Thoracic aorta (tissue), 2 donors: ENCODE data around the gene UBE2F. TPM values are rescaled to one million over a fixed set of nuclear protein-coding genes. Genes with fewer than 3 reads are reported as not detected.
A peak's percentile ranks its signal among the peaks of the same experiment; 100 is the strongest.

Experiments used
- ATAC-seq: fragments of 150-250 bp; one replicate; pipeline ENCODE4 v1.8.0; 2017; ENCODE audit warnings: low read depth; ENCODE audit not compliant: insufficient number of reproducible peaks, low FRiP score
- DNase-seq: peaks from one replicate; pipeline ENCODE4 v3.0.0-alpha.2; 2020; ENCODE audit warnings: low spot score
- H3K27ac ChIP-seq, 2 donors: fragments of 200-600 bp; sonication (generic); 1 replicate in 1 of 2; 2 replicates in 1 of 2; pipeline ENCODE4 v1.5.1; 2016; ENCODE audit warnings: mild to moderate bottlenecking in 2 of 2, moderate library complexity in 2 of 2
- H3K27me3 ChIP-seq: fragments of 200-600 bp; sonication (generic); replicated peaks from 2 replicates; pipeline ENCODE4 v1.6.0; 2016; ENCODE audit warnings: mild to moderate bottlenecking; ENCODE audit not compliant: insufficient read depth
- H3K36me3 ChIP-seq: fragments of 200-600 bp; sonication (generic); one replicate; pipeline ENCODE4 v1.5.1; 2016
- H3K4me1 ChIP-seq, 2 donors: fragments of 200-600 bp; sonication (generic); 1 replicate in 1 of 2; 2 replicates in 1 of 2; pipeline versions ENCODE4 v1.5.1 to v1.6.0; 2016; ENCODE audit warnings: low read depth in 2 of 2, mild to moderate bottlenecking in 1 of 2; ENCODE audit not compliant: control insufficient read depth in 1 of 2
- H3K4me3 ChIP-seq: fragments of 200-600 bp; sonication (generic); 2 replicates; pipeline ENCODE4 v1.5.1; 2016; ENCODE audit warnings: mild to moderate bottlenecking
- H3K9me3 ChIP-seq: fragments of 200-600 bp; sonication (generic); 2 replicates; pipeline ENCODE4 v1.5.1; 2016
- total RNA-seq, 2 donors: library from RNA; depleted of rRNA; stranded (reverse); fragments of >200 nt; gene quantifications; one replicate each; pipeline versions ENCODE4 v1.1.0 to v1.2.3, GENCODE V29; 2016
- TF ChIP-seq, protein P1 (sequence below): fragments of 200-600 bp; sonication (generic); IDR thresholded peaks from one replicate; pipeline ENCODE4 v1.5.1; 2019; ENCODE audit warnings: antibody characterized with exemption

Gene UBE2F
- total RNA-seq, 2 donors from 2014 or later, result 51.9 to 69.3 TPM

DNA sequence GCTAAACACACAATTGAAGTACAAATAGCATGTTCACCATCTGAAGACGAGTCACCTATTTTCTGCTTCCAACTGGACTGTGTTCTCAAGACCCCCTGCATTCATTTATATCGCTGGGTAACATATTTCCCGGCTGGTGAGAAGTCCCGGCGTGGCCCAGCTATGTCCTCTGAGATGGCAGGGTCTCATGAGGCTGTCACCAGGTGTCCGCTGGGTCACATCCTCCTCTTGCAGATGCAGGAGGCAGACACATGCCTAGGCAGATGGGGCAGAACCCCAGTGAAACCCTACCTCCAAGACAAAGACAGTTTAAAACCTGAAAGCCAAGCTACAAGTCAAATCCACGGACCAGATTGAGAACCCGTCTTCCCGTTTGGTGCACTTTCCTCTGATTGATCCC lies 36.8 kb upstream of the UBE2F start:
- no peaks in the 10 kb centered on the region for H3K36me3 ChIP-seq
- H3K4me3 ChIP-seq, result no peak overlapping the region
- ATAC-seq (no peak), DNase-seq (no peak)
- no peak overlapping the region for H3K27ac ChIP-seq
- TF ChIP-seq, protein P1, sequence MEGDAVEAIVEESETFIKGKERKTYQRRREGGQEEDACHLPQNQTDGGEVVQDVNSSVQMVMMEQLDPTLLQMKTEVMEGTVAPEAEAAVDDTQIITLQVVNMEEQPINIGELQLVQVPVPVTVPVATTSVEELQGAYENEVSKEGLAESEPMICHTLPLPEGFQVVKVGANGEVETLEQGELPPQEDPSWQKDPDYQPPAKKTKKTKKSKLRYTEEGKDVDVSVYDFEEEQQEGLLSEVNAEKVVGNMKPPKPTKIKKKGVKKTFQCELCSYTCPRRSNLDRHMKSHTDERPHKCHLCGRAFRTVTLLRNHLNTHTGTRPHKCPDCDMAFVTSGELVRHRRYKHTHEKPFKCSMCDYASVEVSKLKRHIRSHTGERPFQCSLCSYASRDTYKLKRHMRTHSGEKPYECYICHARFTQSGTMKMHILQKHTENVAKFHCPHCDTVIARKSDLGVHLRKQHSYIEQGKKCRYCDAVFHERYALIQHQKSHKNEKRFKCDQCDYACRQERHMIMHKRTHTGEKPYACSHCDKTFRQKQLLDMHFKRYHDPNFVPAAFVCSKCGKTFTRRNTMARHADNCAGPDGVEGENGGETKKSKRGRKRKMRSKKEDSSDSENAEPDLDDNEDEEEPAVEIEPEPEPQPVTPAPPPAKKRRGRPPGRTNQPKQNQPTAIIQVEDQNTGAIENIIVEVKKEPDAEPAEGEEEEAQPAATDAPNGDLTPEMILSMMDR, result no peak
- no peaks in the 10 kb centered on the region for H3K27me3 ChIP-seq
- H3K4me1 ChIP-seq, result peaks cover 16 to 24% of the 10 kb centered on the region in 2 donors
- H3K9me3 ChIP-seq, result no peaks in the 10 kb centered on the region

DNA sequence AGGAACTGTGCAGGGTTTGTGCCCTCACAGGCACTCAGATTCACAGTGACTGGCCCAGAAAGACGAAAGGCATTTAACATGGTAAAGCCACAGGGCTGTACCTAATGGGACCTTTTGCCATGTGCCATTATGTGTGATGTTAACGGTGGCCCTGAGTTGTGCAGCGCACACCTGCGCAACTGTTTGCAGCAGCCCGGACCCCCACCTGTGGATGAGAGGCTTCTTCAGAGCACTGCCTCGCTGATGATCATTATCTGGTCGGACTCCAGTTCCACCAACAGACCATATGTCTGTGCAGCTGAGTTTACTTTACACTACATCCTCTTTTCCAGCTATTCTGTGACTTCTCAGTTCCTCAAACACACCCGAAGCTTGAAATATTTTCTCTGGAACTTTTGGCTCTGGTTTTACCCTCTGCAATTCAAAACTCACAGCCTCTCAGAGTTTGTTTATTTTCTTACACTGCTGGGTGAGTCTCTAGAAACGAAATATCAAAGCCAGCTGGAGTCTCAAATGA lies 35.6 kb upstream of the UBE2F start:
- no peaks in the 10 kb centered on the region for H3K9me3 ChIP-seq
- DNase-seq, result no peak
- no peak overlapping the region for H3K4me3 ChIP-seq
- peaks cover 16 to 24% of the 10 kb centered on the region in 2 donors for H3K4me1 ChIP-seq
- TF ChIP-seq, protein P1, result no peak
- no peaks in the 10 kb centered on the region for H3K27me3 ChIP-seq
- ATAC-seq, result no peak
- peak overlapping the region; percentile 37 to 60 for H3K27ac ChIP-seq
- H3K36me3 ChIP-seq, result no peaks in the 10 kb centered on the region

DNA sequence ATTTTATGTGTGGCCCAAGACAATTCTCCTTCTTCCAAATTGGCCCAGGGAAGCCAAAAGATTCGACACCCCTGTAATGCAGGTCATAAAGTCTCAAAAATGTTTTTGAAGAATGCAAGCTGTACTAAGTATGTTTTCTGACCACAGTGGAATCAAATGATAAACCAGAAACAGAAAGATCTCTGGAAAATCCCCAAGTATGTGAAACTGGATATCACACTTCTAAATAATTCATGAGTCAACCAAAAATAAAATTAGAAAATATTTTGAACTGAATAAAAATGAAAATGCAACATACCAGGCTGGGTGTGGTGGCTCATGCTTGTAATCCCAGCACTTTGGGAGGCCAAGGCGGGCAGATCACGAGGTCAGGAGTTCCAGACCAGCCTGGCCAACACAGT lies 34.1 kb upstream of the UBE2F start:
- Histone ChIP-seq H3K4me1 (peaks cover 16 to 24% of the 10 kb centered on the region in 2 donors), H3K27me3 (no peaks in the 10 kb centered on the region), H3K36me3 (no peaks in the 10 kb centered on the region), H3K27ac (peak overlapping the region; percentile 63 to 67), H3K4me3 (no peak overlapping the region), H3K9me3 (no peaks in the 10 kb centered on the region)
- TF ChIP-seq, protein P1, result no peak
- DNase-seq, result no peak
- ATAC-seq, result no peak

DNA sequence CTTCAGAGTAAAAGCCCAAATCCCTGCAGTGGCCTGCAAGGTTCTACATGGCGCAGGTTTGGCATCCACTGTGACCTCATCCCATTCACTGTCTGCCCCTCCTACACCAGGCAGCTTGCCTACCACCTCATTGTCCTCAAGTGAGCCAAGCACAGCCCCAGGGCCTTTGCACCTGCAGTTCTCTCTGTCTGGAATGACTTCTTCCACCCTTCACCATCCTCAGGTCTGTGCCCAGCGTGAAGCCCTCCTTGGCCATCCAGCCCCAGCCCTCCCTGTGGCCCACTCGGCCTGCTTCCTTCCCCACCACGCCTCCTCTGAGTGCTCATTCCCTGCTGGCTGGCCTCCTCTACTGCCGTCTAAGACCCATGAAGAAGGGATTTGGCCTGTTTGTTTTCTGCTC lies 32.6 kb upstream of the UBE2F start:
- TF ChIP-seq, protein P1, result no peak
- H3K4me1 ChIP-seq, result peaks cover 16 to 24% of the 10 kb centered on the region in 2 donors
- no peak for ATAC-seq
- no peaks in the 10 kb centered on the region for H3K27me3 ChIP-seq
- no peak for DNase-seq
- no peak overlapping the region for H3K27ac ChIP-seq
- H3K4me3 ChIP-seq, result no peak overlapping the region
- H3K9me3 ChIP-seq, result no peaks in the 10 kb centered on the region
- no peaks in the 10 kb centered on the region for H3K36me3 ChIP-seq

DNA sequence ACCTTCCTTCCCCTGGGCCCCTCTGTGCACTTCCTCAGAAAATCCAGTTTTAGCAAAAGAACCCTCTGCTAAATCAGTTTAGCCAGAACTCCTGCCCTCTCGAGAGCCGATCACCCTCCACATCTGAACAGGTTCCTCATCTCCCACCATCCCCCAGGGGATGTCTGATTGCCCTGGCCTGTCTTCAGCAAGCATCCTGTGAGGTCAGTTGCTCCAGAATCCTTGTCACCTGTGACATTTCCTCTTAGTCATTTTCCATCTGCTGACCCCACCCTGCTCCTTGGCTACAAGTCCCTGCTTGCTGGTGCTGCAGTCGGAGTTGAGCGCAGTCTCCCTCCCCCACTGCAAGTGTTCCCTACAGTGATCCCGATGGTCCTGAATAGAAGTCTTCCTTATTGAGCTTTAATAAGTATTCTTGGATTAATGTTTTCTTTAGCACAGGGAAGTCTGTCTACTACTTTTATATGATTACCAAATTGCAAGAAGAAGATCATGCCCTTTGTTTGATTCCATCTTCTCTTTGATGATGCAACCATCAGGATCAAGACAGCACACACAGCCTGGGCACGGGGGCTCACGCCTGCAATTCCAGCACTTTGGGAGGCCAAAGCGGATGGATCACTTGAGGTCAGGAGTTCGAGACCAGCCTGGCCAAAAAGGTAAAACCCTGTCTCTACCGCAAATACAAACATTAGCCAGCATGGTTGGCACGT lies 30.9 kb upstream of the UBE2F start:
- Histone ChIP-seq H3K36me3 (no peaks in the 10 kb centered on the region), H3K4me1 (peaks cover 16 to 22% of the 10 kb centered on the region in 2 donors), H3K27ac (no peak overlapping the region), H3K9me3 (no peaks in the 10 kb centered on the region), H3K4me3 (no peak overlapping the region), H3K27me3 (no peaks in the 10 kb centered on the region)
- DNase-seq (no peak), ATAC-seq (no peak)
- TF ChIP-seq, protein P1, result no peak
